Activated CD4-positive, CD25-positive, alpha-beta regulatory T cell treated with anti-CD3 and anti-CD28 coated beads, Interleukin-2, amount 50 U/mL, for 24 hours (primary cell): ENCODE data around the gene SCGB2A2.

Experiments used
- ATAC-seq, 2 donors: fragments of 150-1000 bp; cut with Tn5 transposase; one replicate each; pipeline ENCODE4 v1.10.0; 2021; ENCODE audit warnings: mild to moderate bottlenecking in 1 of 2, moderate library complexity in 1 of 2

Gene SCGB2A2

DNA sequence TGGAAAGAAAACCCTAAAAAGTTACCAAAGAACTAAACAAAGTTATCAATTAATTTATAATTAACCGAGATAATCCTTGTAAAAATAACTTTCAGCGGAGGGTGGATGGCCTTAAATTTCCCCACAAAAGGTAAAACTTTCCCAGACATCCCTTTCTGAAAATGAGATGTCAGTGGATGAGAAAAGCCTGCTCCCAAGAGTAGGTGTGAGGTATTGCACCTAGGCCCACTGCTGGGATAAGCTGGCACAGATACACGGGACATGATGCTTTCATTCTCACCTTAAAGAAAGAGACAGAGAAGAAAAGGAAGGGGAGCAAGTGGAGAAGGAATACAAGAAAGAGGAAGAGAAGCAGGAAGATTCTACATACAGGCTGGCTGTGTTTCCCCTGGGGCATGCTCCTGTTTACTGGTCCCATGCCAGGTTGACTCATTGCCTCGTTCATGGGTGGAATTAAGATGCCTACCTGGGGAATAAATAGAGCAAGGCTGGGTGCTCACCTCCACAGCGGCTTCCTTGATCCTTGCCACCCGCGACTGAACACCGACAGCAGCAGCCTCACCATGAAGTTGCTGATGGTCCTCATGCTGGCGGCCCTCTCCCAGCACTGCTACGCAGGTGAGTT, at the start of gene SCGB2A2:
Gene SCGB2A2 (plus strand): TSS at position 505 of the 625 bp plus-strand sequence. CDS start 59 bp downstream, at position 564.
- no peak for ATAC-seq

DNA sequence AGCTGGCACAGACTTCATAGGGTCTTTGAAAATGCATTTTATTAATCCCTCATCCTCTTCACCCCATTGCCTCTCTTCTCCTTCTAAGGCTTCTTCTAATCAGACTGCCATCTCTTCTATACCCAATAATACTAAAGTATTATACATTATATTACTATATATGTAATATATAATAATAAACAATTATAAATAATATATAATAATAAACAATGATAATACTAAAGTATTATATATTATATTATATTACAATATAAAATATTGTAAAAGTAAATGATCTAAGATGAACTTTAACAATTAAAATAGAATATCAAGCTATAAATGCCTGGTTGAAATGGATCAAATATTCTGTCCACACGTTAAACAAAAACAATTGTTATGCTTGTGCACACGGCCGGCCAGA, 48.5 kb upstream of the SCGB2A2 start:
- no peak for ATAC-seq

- ATAC-seq = no peak
These were observed 46.9 kb upstream of the SCGB2A2 start for GRCh38 chr11:62223095-62223494.

GRCh38 chr11:62233730-62234129, 36.2 kb upstream of the SCGB2A2 start:
- ATAC-seq = no peak

GRCh38 chr11:62236187-62236586, 33.8 kb upstream of the SCGB2A2 start:
- no peak for ATAC-seq

DNA sequence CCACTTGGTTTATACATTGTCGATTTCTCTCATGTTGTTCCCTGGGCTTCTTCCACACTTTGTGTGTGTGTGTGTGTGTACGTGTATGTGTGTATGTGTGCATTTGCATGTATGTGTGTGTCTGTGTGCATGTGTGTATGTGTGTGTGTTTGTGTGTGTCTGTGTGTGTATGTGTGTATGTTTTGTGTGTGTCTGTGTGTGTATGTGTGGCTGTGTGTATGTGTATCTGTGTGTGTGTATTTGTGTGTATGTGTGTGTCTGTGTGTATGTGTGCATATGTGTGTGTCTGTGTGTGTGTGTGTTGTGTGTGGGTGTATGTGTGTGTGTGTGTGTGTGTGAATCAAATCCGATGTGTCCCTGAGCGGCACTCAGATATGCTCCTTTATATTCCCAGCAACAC, 32.5 kb upstream of the SCGB2A2 start:
- ATAC-seq = no peak

DNA sequence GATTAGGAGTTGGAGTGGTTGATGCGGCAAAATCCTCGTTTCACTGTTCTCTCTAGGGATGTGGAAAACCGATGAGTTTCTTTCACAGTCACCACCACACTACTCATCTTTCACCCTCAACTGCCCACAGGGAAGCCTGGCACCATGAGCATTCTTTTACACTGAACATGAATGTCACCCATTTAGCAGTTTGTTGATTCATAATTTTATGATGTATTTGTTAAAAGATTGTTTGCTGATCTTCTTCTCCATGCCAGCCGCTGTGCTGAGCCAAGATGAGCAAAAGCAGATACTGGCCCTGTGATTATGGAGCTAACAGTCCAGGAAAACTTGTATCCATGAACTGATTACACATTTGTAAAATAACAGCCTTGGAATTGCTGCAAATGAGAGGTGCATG, 31.8 kb upstream of the SCGB2A2 start:
- ATAC-seq = no peak

DNA sequence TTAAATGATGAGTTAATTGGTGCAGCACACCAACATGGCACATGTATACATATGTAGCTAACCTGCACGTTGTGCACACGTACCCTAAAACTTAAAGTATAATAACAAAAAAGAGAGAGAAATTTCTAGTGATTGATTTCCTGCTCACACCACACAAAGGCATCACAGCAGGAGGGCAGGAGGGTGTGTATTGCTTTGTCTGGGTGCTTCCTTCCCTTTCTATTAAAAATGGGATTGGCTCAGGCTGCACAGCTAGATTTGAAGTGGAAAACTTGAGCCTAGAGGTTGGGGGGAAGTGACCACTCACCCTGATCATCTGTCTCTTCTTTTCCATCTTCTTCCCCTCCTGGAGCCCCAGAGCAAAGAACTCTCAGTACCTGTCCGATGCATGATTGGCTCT, 28.9 kb upstream of the SCGB2A2 start:
- no peak for ATAC-seq

DNA sequence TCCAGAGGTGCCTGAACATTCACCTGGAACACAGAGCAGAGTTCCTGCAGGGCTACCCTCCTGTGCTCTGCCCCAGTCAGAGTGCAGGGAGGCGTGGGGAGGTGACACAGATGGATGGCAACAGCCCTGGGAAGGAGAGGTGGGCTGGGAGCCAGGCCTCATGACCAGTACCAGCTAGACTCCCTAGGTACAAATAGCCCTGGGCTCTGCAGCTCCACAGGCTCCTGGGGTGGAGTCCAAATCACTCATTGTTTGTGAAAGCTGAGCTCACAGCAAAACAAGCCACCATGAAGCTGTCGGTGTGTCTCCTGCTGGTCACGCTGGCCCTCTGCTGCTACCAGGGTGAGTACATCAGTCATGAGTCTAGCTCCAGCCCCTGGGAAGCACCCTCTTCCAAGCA, 27.9 kb upstream of the SCGB2A2 start, which contains the start of gene SCGB1D2:
Gene SCGB1D2 (plus strand): TSS at position 219 of the 400 bp plus-strand sequence. CDS start 69 bp downstream, at position 288.
- no peak for ATAC-seq

- no peak for ATAC-seq
These were observed 24.6 kb upstream of the SCGB2A2 start for GRCh38 chr11:62245271-62245753.

GRCh38 chr11:62251698-62252097, 18.3 kb upstream of the SCGB2A2 start:
- ATAC-seq = no peak

DNA sequence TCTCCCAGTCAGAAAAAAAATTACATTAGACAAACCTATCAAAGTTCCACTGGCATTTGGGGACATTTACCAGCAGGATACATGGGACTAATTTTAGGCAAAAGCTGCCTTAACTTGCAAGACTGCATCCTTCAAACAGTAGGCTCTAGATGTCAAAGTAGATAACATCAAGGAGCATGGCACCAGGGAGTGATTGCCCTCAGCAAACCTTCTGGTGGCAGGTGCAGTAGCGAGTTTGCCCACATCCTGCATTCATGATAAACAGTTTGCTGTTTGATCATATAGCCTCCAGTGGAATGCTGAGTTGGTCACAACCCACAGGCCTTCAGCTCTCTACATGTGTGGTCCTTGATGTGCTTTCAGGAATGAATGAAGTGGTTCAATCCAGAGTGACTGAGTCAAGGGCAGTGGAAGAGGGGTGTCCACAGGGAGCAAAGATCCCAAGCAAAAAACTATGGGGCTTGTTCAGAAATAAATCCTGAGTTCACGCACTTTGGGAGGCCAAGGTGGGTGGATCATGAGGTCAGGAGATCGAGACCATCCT, 15.9 kb upstream of the SCGB2A2 start:
- ATAC-seq = no peak

DNA sequence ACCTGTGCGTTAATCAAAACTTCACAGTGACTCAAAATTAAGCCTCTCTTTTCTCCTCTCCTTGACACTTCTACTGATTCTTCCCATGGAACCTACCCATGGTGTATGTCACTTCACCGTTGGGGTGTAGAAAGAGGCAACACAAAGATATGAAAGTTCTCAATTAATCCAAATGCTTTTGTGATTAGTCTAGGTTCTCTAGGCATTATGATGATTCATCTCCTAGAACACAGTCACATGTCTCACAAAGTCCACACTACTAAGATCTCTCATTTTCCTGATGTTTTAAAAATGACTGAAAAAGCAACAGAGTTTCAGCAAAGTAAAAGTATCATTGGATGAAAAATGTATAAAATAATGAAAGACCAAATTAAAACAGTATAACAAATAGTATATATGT, 13.7 kb upstream of the SCGB2A2 start:
- ATAC-seq = no peak

DNA sequence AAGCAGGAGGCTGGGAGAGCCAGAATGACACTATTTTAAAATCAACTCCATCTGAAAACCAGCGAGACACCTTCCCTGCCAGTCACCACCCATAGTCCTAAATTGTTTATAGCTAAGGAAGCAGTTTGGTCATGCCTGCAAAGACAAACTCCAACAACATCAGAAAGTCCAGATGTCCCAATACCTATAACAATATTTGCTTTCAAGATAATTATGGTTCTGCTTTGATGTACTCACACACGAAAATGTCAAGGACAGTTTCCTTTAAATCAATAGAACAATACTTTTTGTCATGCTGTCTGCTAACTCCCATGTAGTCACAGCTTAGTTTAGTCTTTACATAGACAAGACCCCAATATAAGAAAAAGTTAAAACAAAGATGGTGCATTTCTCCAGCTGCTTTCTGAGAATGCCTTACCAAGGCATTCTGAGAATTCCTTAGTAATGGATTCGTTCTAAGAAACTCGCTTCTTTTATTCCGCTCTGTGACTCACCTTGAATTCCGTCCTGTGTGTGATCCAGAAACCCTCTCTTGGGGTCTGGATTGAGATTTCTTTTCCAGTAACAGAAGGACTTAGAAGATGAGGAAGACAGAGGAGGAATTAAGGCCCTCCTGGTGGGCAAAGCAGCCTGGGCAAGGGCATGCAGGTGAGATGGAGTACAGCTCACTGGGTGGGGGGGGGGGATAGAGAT, 9.6 kb upstream of the SCGB2A2 start:
- no peak for ATAC-seq

DNA sequence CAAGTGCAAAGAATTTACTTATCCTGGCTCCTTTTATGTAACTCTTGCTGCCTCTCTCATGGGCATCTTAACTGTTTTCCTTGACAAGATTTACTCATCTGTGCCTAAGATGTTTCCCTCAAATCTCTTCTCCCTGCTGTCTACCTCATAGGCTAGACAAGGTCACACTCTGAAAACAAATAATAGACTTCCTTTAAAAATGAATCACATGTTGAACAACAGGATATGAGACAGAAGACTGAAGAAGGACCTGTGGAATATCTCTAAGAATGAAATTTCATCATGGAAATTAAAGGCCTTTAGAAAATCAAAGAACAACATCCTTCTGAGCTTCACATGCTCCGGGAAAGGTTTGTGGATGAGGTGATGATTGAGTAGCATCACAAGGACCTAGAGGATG, 6.0 kb upstream of the SCGB2A2 start:
- no peak for ATAC-seq

GRCh38 chr11:62266558-62266957, 3.4 kb upstream of the SCGB2A2 start:
- peak; percentile 77 to 87 for ATAC-seq

DNA sequence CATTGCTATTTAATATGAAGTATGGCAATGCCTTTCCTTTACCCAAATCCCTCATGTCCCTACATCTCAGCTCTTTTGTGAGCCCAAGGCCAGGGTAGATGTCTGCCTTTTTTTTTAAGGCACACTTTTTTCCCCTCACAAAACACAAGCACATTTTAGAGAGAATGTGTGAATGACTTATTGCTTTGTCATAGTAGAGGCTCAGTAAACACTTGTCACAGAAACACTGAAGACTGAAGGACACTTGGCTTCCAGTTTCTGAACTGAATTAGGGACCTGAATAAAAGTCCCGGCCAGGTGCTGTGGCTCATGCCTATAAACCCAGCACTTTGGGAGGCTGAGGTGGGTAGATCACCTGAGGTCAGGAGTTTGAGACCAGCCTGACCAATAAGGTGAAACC, 2.9 kb upstream of the SCGB2A2 start:
- ATAC-seq = peak; percentile 15 to 33

DNA sequence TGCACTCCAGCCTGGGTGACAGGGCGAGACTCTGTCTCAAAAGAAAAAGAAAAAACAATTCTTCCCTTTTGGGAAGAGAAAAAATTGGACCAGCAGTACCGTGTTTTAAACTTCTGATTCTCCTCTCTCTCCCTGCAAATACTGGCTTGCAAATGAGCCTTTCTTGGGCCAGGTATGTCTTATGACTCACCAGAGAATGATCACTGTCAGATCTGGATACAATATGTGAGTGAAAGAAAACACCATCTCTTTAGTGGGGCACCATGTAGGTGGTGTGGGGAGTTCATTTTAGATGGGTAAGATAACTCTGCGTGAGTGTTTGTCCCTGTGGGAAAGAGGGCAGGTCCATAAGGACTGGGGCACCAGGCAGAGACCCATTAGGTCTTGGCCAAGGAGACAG, 2.4 kb upstream of the SCGB2A2 start:
- ATAC-seq = peak; percentile 29 to 33

GRCh38 chr11:62273284-62273683, 3.3 kb downstream of the SCGB2A2 start:
- ATAC-seq = no peak

- no peak for ATAC-seq
These were observed 3.9 kb downstream of the SCGB2A2 start for GRCh38 chr11:62273789-62274275.

GRCh38 chr11:62280452-62280851, 10.5 kb downstream of the SCGB2A2 start:
- no peak for ATAC-seq

GRCh38 chr11:62295504-62295903, 25.5 kb downstream of the SCGB2A2 start:
- no peak for ATAC-seq

DNA sequence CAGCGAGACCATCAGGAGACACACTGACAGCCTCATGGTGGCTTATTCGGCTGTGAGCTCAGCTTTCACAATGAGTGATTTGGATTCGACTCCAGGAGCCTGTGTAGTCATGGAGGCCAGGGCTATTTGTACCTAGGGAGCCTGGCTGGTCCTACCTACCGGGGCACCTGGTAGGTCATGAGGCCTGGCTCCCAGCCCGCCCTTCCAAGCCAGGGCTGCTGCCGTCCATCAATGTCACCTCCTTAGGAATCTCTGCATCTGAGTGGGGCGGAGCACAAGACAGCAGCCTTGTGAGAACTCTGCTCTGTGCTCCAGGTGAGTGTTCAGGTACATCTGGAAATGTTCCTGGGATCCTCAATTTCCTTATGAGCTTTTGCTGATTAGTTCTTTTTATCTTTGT, 29.0 kb downstream of the SCGB2A2 start, which contains the start of gene SCGB1D4:
Gene SCGB1D4 (minus strand): TSS at position 101 of the 400 bp plus-strand sequence. CDS start 65 bp downstream, at position 36.
- ATAC-seq = no peak

GRCh38 chr11:62306227-62306626, 36.3 kb downstream of the SCGB2A2 start:
- ATAC-seq = no peak
